HG02642 (cell line): ENCODE data around the gene C2CD4B.

ENCODE experiments used
- ATAC-seq: cut with Tn5 transposase; IDR thresholded peaks from one replicate; pipeline ENCODE4 v1.9.1; 2021; ENCODE audit warnings: mild to moderate bottlenecking; ENCODE audit not compliant: unreplicated experiment, poor library complexity

C2CD4B gene

DNA sequence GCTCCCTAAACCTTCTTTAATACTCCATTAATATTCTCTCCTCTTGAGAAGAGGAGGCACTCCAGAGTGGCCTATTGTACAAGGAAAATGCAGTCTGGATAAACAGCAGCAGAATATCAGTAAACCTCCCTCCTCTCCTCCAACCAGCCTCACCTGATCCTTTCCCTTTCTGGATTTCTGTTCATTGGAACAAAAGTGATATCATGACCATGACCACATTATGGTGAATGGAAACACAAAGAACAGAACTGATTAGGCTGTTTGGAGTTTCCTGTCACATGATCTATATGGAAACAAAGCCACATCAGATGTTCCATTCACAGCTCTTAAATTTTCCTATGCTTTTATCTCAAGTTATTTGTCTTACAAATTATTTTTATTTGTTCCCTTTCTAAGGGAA is 14.6 kb downstream of the C2CD4B start:
- ATAC-seq = no peak

DNA sequence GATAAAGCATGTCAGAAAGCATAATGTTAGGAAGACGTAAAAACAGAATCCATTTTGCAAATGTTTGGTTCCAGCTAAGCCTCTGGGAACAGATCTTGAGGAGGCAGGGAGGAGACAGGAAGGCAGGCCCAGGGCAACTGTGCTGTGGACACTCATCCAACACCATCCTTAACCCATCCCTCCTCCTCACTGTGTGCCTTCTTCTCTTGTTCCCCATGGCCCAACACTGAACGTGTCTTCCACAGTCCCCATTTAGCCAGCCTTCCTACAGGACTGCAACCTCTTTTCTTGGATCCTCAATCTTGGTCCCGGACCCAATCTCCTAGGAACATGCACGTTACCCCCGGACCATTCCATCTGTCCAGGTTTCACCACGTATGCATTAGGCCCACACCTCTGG is 15.4 kb downstream of the C2CD4B start:
- no peak for ATAC-seq

DNA sequence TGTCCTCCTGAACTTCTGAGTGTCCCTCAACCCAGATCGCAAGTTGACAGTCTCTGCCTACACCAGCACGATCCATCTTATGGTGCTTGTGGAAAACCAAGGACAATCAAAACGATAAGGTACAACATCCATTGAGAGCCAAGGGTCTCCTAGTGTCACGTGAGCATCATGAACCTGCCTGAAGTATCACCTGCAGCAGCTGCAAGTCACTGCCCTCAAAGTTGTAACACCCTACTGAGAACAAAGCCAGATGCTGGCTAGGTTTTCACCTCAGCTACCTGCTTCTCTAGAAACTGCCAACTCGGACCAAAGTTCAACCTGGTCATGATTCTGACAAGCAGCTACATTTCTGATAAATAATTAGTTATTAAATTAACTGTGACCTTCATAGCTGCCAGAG is 17.5 kb downstream of the C2CD4B start:
- ATAC-seq = no peak

- no peak for ATAC-seq
These were observed 17.9 kb downstream of the C2CD4B start for GRCh38 chr15:62147149-62147548.

- ATAC-seq = no peak
These were observed 19.9 kb downstream of the C2CD4B start for GRCh38 chr15:62145015-62145735.

GRCh38 chr15:62142736-62143135 is 22.3 kb downstream of the C2CD4B start:
- ATAC-seq = no peak

- ATAC-seq = no peak
These were observed 23.2 kb downstream of the C2CD4B start for GRCh38 chr15:62141643-62142588.

DNA sequence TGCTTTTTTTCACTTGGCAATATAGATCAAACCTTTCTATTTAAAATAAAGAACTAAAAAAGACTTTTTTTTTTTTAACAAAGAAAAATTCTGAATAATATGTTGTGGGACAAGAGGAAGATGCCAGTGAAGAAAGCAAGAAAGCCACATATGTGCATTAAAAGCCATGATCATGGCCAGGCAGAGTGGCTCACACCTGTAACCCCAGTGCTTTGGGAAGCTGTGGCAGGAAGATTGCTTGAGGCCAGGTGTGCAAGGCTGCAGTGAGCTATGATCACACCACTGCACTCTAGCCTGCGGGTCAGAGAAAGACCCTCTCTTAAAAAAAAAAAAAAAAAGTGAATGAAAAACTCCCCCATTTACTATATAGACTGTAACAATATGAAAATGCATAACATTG is 23.9 kb downstream of the C2CD4B start:
- no peak for ATAC-seq

GRCh38 chr15:62138124-62138523 is 27.0 kb downstream of the C2CD4B start:
- ATAC-seq = no peak

GRCh38 chr15:62136911-62137865 is 27.9 kb downstream of the C2CD4B start:
- no peak for ATAC-seq

GRCh38 chr15:62135532-62136134 is 29.5 kb downstream of the C2CD4B start:
- ATAC-seq = no peak

DNA sequence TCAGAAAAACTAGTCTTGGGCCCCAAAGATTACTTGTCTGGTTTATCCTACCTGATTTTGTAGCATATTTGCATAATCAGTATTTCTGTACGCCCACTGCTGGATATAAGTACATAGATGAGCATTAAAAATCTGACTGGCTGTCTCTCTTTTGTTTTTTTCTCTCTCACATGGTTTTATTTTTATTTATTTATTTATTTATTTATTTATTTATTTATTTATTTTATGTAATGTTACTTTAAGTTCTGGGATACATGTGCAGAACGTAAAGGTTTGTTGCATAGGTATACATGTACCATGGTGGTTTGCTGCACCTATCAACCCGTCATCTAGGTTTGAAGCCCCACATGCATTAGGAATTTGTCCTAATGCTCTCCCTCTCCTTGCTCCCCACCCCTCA is 31.9 kb downstream of the C2CD4B start:
- no peak for ATAC-seq

DNA sequence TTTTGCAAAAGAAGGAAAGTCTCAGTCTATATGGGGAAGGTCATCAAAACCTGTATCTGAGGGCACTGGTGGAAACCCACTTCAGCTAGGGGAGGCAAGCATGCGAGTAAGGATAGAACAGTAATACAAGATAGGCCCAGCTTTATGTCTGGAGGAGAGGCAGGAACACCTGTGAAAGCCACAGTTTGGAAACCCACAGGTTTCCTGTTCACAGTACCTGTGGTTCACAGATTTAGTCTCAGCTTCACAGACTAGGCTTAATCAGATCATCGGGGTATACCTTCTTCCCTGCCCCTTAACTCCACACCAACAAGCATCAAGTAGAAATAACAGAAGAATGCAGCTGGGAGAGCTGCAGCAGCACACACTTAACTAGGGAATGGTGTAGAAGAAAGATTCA is 36.2 kb downstream of the C2CD4B start:
- no peak for ATAC-seq

DNA sequence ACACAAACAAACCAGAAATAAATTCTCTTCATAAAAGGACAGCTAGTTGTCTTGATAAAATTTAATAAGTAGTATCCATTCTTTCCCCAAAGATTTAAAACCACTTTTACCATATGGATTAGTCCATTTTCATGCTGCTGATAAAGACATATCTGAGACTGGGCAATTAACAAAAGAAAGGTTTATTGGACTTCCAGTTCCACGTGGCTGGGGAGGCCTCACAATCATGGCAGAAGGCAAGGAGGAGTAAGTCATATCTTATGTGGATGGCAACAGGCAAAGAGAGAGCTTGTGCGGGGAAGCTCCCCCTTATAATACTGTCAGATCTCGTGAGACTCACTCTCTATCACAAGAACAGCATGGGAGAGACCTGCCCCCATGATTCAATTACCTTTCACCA is 38.7 kb downstream of the C2CD4B start:
- ATAC-seq = no peak

DNA sequence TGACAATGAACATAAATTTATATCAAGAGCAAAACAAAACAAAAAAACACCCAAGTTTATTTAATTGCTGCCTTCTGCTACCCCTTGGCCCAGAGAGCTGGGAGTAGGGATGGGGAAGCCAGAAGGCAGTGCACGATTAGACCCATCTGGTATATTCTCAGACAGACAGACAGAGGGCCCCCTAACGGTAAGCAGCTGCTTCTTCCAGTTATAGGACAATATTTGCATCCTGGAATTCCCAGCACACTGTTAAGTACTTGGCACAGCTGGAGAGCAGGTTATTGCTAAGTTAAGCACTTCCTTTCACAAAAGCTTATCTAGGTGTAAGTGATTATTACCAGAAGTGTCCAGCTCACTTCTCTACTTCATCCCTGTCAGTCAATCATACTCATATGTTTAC is 39.3 kb downstream of the C2CD4B start:
- no peak for ATAC-seq

DNA sequence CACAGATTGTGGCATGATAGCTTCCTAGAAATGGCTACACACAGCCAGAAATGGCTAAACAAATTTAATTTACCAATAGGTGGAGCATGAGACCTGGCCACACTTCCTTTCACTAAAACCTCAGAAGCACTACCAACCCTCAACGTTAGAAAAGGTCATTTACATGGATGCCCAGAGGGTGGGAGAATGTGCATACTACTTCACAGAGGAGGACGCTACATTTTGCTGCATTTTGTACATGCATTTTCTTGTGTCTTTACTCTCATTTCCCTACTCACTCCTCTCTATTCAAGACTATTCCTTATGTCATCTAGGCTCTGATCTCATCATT is 40.1 kb downstream of the C2CD4B start:
- no peak for ATAC-seq

- ATAC-seq = no peak
These were observed 40.7 kb downstream of the C2CD4B start for GRCh38 chr15:62124176-62124972.

- no peak for ATAC-seq
These were observed 42.8 kb downstream of the C2CD4B start for GRCh38 chr15:62122249-62122648.

GRCh38 chr15:62121273-62122015 is 43.6 kb downstream of the C2CD4B start:
- ATAC-seq = no peak
